IPS DF 6.9 (cell line): ENCODE measurements around the gene PPP2R5D.

Source experiments
- DNase-seq: peaks from one replicate; pipeline ENCODE4 v3.0.0-alpha.2; 2013; ENCODE audit warnings: low read depth, low spot score
- H3K27ac ChIP-seq: one replicate; pipeline ENCODE4 v1.5.1; 2013; ENCODE audit warnings: low read length, control low read depth
- H3K27me3 ChIP-seq: 2 replicates; pipeline ENCODE4 v1.6.1; 2013; ENCODE audit warnings: mild to moderate bottlenecking, low read length; ENCODE audit not compliant: control insufficient read depth, insufficient read depth
- H3K36me3 ChIP-seq: 2 replicates; pipeline ENCODE4 v1.6.1; 2013; ENCODE audit warnings: low read length; ENCODE audit not compliant: control insufficient read depth, insufficient read depth
- H3K4me1 ChIP-seq: 2 replicates; pipeline ENCODE4 v1.6.1; 2013; ENCODE audit warnings: low read length; ENCODE audit not compliant: control insufficient read depth, insufficient read depth
- H3K4me3 ChIP-seq: 2 replicates; pipeline ENCODE4 v1.5.1; 2013; ENCODE audit warnings: mild to moderate bottlenecking, low read length
- H3K9me3 ChIP-seq: 2 replicates; pipeline ENCODE4 v1.6.1; 2013; ENCODE audit warnings: low read length, inconsistent platforms; ENCODE audit not compliant: control insufficient read depth, insufficient read depth
- WGBS: extraction: QIAGEN DNeasy Blood & Tissue Kit; methylation state at CpG from one replicate; pipeline ENCODE4 v1.1.7; 2013; ENCODE audit warnings: mixed read lengths, missing lambda C conversion rate; ENCODE audit not compliant: insufficient read length, insufficient coverage; 5-methylcytosine and 5-hydroxymethylcytosine counted together

PPP2R5D gene

DNA sequence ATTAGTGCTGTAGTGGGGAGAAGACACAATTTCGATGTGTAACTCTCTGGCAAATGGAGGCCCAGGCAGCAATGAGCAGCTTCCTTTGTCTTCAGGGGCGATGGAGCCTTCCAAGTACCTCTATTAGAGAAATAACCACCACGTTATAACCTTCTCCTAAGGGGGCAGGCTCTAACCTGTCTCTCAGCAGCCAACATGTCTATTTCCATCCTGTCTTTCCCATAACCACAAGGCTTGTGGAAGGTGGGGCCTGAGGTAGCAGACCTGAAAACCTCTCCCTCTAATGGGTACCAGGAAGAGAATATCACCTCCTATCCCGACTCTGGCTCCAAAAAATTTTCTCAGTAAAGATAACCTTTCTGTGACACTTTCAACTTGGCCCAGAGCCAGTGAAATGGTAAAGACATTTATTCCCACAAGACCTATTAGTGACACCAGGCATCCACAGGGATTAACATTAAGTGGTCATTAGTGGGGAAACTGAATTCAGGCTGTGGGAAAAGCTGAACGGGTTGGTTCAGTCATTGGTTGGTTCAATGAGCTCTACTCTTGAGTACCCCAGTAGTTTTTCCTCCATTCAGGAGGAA is 9.4 kb upstream of the PPP2R5D start:
- H3K36me3 ChIP-seq, result no peaks in the 10 kb centered on the region
- H3K27ac ChIP-seq, result no peak overlapping the region
- DNase-seq, result no peak
- H3K4me1 ChIP-seq, result no peaks in the 10 kb centered on the region
- no peak overlapping the region for H3K4me3 ChIP-seq
- no peaks in the 10 kb centered on the region for H3K27me3 ChIP-seq
- WGBS, result no CpG with 5 or more reads among the region's 5 CpGs
- H3K9me3 ChIP-seq, result no peaks in the 10 kb centered on the region

DNA sequence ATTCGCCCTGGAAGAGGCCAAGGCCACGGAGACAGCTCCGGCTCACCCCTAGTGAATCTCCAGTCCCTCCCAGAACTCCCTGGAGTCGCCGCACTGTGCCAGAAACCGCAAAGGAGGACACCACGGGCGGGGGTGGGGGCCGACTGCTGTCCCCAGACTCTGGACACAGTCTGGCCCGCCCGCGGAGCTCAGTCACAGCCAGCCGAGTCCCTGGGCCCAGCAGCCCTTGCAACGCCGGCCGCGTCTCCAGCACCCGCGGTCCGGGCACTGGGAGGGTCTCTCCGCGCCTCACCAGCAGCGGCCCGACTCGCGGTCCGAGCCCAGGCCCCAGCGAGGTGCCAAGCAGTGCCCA is 5.9 kb upstream of the PPP2R5D start:
- DNase-seq, result no peak
- H3K36me3 ChIP-seq, result no peaks in the 10 kb centered on the region
- peak overlapping the region; percentile 95 for H3K4me3 ChIP-seq
- H3K4me1 ChIP-seq, result no peaks in the 10 kb centered on the region
- H3K9me3 ChIP-seq, result no peaks in the 10 kb centered on the region
- WGBS, result no CpG with 5 or more reads among the region's 28 CpGs
- no peak overlapping the region for H3K27ac ChIP-seq
- H3K27me3 ChIP-seq, result no peaks in the 10 kb centered on the region

DNA sequence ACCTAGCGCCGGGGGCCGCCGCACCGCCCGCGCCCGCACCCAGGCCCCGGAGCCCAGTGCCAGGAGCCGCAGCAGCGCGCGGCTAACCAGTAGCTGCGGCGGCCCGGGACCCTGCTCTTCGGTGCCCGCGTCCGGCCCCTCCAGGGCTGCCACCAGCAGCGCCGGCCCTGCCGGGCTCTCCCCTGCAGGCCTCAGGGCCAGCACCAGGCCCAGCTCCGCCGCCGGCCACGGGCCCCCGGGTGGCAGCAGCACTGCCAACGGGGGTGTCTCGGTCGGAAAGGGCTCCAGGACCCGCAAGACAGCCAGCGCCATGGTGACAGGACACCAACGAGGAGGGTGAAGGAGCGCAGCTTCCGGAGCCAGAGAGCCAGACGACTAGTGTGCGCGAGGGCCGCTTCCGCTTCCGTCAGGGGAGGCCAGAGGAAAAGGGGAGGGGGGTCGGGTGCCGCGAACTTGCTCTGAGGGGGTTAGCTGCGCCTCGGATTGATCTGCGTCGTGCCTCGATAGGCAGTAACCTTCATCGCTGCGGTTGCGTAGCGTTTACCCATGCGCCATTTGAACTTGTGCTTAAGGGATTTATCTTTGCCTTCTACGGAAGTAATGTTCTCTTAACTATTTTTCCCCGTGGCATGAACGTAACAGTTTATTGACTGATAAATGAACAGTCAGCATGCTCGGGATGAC is 5.4 kb upstream of the PPP2R5D start, which contains the start of gene PEX6:
Gene PEX6, minus strand, starts transcription at position 343 of the 684 bp plus-strand sequence. Its CDS starts 31 bp downstream, at position 312.
- peak; percentile 88 for DNase-seq
- Histone ChIP-seq H3K27me3 (no peaks in the 10 kb centered on the region), H3K4me1 (no peaks in the 10 kb centered on the region), H3K36me3 (no peaks in the 10 kb centered on the region), H3K9me3 (no peaks in the 10 kb centered on the region), H3K4me3 (peak within 1 kb of the TSS; percentile 95), H3K27ac (no peak within 1 kb of the TSS)
- no CpG with 5 or more reads among the region's 59 CpGs for WGBS

DNA sequence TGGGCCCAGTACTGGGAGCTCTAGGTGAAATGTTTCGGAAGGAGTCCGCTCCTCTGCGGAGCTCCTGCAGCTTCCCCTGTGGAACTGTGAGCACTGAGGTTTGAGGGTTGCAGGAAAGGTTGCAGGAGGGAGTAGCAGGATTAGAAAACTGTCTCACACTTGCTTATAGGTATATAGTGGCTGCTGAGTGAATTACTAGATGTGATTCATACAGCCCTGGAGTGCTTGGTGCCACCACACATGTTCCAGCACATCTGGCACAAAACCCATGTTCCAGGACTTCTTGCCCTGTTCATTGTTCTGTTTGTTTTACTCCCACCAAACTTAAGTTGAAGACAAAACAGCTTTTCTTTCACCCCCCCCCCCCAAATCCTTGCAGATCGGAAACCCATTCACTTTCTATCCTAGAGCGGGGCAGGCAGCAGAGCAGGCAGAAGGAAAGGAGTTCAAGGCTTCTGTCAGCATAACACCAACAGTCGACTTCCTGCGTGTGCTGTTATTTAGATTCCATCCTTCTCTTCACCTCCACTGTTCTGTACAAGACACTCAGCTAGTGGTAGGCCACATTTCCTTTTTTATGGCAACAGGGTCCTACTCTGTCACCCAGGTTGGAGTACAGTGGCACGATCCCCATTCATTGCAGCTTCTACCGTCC is 4.7 kb upstream of the PPP2R5D start:
- DNase-seq, result no peak
- Histone ChIP-seq H3K4me1 (no peaks in the 10 kb centered on the region), H3K9me3 (no peaks in the 10 kb centered on the region), H3K4me3 (peak overlapping the region; percentile 95; the same call in 1 of the 2 replicates), H3K27me3 (no peaks in the 10 kb centered on the region), H3K36me3 (no peaks in the 10 kb centered on the region), H3K27ac (no peak overlapping the region)
- WGBS, result no CpG with 5 or more reads among the region's 9 CpGs

DNA sequence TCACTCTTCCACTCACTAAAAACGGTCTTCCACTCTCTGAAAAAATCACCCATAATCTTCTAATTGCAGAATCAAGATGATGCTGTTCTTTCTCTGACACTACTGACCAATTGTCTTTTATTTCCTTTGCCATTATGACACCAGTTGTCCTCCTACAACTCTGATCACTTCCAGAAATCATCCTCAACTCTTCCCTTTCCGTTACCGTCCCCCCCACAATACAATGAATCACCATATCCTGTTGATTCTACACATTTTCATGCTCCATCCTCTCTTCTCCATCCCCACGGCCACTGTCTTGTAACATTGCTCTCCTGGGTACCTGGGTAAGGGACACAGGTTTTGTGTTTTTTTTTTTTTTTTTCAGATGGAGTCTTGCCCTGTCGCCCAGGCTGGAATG is 2.5 kb upstream of the PPP2R5D start:
- 100% methylated on average over 2 of the region's 5 CpGs for WGBS
- Histone ChIP-seq H3K9me3 (no peaks in the 10 kb centered on the region), H3K27me3 (no peaks in the 10 kb centered on the region), H3K4me1 (peaks cover 2% of the 10 kb centered on the region; the same call in 1 of the 2 replicates), H3K36me3 (no peaks in the 10 kb centered on the region; the same call in 1 of the 2 replicates), H3K4me3 (no peak overlapping the region), H3K27ac (no peak overlapping the region)
- DNase-seq, result no peak

DNA sequence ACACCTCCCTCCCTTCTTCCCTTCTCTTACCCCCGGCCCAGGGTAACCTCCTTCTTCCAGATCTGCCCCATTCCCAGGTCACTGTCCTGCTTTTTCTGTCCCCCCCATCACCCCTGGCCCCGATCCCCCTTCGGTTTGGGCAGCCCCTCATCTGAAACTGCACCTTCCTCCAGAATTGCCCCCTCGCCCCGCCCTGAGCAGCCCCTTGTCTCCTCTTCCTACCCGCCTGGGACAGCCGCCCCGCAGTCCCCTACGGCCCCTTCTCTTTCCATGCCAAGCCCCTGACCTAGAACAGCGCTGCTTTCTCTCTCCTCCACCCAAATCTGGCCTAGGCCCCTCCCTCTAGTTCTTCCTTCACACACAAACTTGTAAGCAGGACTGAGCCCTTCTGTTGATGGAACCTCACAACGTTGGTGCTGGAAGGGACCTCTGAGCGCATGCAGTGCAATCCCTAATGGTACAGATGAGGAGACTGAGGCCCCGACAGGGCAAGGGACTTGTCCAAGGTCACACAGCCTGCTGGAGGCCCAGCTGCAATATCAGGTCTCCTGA is 630 bp downstream of the PPP2R5D start:
- Histone ChIP-seq H3K4me1 (peaks cover 2% of the 10 kb centered on the region; the same call in 1 of the 2 replicates), H3K4me3 (peak overlapping the region; percentile 88), H3K27ac (no peak overlapping the region), H3K36me3 (peaks cover 6% of the 10 kb centered on the region), H3K9me3 (no peaks in the 10 kb centered on the region), H3K27me3 (no peaks in the 10 kb centered on the region)
- no CpG with 5 or more reads among the region's 13 CpGs for WGBS
- DNase-seq, result no peak

DNA sequence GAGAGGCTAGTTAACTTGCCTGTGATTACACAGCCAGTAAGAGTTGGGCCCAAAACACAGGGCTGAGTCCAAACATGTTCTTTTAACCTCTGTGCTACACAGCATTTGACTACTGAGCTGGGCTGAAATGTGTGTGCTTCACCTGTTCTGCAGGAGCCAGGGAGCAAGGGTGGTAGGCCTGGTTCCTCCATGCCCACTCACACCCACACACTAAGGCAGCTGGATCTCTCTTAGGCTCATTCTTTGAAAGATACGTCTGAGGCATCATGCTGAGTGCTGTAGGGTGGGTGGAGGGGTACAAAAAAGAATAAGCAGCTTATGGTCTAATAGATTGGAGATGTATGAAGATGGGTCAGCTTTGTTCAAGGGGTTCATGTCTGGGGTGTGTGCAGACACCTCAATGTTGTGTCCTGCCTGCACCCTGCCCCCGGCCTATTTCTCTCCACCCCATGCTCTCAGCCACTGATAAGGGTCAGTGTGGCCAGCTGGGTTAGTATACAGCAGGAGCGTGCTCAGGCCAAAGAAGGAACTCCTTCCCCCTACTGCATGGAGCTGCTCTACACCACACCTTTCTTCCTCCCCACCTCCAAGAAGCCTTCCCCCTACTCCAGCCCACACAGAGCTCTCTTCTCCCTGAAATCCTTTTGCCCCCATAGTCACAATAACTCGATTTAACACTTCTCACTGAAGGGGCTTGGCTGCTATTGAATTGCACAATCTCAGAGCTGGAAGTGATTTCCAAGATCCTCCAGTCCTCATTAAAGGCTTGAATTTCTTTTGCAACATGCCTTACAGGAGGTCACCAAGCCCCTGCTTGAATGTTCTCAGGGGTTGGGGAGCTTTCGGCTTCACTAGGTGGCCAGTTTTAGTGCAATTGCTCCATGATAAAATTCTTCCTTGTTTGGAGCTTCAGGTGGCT is 3.4 kb downstream of the PPP2R5D start:
- no CpG with 5 or more reads among the region's 5 CpGs for WGBS
- Histone ChIP-seq H3K27ac (no peak overlapping the region), H3K9me3 (no peaks in the 10 kb centered on the region), H3K27me3 (no peaks in the 10 kb centered on the region), H3K4me1 (peaks cover 2% of the 10 kb centered on the region; the same call in 1 of the 2 replicates), H3K36me3 (peaks cover 6% of the 10 kb centered on the region), H3K4me3 (no peak overlapping the region)
- DNase-seq, result no peak

DNA sequence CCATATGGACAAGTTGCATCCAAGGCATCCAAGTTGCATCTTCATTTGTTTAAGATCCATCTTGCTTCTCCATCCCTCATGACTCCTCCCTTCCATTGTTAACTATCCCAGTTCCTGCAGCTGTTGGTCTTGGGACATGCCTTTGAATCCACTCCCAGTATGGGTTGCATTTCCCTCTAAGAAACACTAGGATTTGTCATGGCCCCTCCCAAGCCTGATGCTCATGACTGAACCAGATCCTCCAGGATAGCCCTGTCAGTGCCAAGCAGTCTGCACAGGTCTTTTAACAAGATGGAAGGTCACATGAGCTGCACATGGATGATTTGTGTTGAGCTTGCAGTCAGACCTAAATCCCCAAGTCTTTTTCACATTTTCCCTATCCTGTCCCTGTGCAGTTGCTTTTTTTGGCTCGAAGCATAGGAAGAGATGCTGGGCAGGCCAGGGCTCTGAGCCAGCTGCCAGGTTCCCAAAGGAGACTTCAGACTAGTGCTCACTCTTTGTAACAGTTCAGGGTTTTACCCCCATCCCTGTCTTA is 4.2 kb downstream of the PPP2R5D start:
- DNase-seq, result no peak
- WGBS, result no CpG with 5 or more reads among the region's 1 CpG
- peaks cover 6% of the 10 kb centered on the region for H3K36me3 ChIP-seq
- no peaks in the 10 kb centered on the region for H3K9me3 ChIP-seq
- H3K4me3 ChIP-seq, result no peak overlapping the region
- H3K27ac ChIP-seq, result no peak overlapping the region
- H3K4me1 ChIP-seq, result peaks cover 2% of the 10 kb centered on the region; the same call in 1 of the 2 replicates
- H3K27me3 ChIP-seq, result no peaks in the 10 kb centered on the region

DNA sequence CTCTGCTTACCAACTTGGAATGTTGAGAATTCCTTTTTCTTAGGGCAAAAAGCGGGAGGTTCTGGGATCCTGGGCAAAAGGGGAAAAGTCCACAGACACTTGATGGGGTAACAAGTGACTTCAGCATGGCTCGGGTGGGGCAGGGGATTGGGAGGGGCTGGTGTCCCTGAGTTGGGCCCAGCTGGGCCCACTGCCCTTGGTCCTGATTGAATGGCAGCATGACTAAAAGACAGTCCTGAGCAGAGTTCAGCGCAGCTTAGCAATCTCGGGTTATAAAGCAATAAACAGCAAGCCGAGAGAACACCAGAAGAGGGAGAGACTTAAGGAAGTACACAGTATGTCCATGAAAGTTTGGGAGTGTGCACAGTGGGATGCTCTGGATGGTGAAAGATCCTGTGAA is 5.6 kb downstream of the PPP2R5D start:
- Histone ChIP-seq H3K27ac (no peak overlapping the region), H3K36me3 (peaks cover 6% of the 10 kb centered on the region), H3K4me1 (peaks cover 2% of the 10 kb centered on the region; the same call in 1 of the 2 replicates), H3K9me3 (no peaks in the 10 kb centered on the region), H3K27me3 (no peaks in the 10 kb centered on the region), H3K4me3 (no peak overlapping the region)
- no peak for DNase-seq
- no CpG with 5 or more reads among the region's 5 CpGs for WGBS
